GM21576 (cell line): Measurements from ENCODE around the gene RNU1-2.
"Not testable (repeated sequence)": the region's sequence is repeated elsewhere in the genome, so short reads cannot be mapped to it uniquely, and the experiment has no call there.

Source experiments
- ATAC-seq: cut with Tn5 transposase; IDR thresholded peaks from one replicate; pipeline ENCODE4 v1.9.1; 2021; ENCODE audit warnings: mild to moderate bottlenecking, moderate library complexity; ENCODE audit not compliant: unreplicated experiment

Gene RNU1-2

DNA sequence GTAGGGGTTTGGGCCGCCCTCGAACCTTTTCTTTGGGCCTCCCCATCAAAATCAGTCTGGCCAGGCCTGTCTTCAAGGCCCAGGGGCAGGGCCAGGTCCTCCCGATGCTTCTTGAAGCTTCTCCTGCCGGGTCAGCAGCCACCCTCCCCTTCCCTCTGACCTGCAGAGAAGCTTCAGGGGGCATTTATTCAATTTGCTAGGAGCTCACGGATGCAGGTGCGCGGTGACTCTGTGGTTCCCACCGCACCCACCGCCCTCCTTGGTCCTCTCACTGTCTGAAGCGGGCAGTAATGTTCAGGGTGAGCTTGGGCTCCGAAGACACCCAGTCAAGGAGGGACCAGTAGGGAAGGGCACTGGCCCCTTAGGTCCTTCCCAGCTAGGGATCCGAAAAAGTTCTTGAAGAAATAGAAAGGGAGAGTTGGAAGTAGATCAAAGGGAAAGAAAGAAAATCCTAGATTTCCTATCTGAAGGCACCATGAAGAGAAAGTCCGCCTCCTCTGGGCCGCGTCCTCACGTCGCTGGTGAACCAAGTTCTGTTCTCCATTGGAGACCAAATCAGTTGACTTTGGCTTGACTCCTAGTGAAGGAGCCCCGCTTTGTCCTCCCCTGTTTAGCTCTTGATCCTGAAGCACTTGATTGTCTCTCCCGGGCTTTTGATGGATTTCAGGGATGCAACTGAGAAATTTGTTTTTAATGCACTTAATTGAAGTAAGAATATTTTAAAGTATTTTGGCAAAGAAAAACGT lies 8.7 kb upstream of the RNU1-2 start:
- ATAC-seq: no peak

DNA sequence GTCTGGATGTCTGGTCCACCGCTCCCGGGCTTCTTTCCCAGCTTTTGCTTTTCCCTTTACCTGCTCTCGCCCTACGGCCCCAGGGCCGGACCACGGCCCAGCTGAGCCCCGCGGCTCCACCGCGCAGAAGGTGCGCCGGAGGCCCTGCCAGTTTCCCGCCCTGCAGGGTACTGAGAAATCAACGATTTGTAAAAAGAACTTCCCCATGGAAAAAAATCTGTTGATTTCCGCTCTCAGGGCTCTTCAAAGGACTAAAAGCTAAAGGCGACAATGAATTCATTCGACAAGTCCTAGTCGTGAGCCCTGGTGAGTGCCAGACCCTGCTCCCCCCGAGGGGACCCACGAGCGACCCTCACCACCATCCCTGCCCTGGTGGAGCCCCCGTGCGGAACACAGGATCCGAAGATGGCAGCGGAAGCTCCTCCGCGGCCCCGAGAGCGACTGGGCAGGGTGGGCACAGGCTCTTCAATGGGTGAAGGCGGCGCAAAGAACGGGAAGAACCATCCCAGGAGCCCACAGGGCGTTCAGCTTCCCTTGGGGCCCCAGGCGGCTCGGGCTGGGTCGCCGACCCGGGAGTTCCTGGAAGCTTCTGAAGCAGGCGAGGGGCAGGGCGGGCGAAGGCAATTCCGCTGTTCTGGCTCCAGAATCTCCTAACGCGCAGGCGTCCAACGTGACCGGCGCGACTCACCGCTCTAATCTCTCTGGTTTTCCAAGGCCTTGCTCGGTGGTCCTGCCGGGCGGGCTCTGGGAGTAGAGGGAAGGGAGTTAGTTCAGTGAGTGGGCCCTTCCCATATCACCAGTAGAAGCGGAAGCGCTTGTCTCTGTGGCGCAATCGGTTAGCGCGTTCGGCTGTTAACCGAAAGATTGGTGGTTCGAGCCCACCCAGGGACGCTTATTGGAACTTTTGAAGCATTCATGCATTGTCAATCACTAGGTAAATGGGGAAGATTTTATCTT lies 6.6 kb upstream of the RNU1-2 start:
- ATAC-seq: no peak

DNA sequence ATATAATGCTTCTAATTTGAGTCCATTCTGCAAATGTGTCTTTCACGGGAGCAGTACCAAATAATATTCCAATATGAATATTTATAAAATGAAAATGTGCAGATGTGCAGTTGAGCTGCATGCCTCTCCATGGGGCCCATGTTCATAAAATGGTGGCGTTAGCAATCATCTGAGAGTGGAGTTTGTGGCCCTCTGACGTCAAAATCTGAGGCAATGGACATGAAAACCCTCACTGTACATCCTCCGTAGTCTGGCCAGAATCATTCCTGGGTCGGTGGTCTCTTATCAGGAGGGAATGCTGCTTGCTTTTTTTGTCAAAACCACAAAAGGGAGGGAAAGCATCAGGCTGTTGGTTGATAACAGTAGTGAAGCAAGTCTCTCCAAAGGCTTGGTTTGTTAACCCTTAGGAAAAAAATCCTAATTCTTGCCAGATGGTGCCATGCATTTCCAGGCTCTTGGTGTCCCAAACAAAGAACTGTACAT lies 5.2 kb upstream of the RNU1-2 start:
- ATAC-seq: not testable (repeated sequence)

DNA sequence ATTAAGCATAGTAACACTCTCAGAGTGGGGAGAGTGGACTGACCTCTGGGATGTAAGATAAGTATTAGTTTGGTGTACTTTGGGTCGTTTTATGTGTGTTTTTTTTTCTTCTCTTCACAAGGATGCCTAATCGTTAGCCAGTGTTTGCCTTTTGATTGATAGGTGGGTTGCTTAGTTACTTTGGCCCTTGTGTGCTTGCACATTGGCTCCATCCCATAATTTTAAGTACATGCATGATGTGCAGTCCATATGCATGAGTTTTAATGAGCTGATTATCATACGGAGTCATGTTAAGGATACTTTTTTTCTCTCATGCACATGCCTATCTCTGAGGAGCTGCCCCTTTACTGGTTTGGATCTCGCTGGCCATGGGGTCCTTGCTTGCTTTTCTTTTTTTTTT lies 4.7 kb upstream of the RNU1-2 start:
- ATAC-seq: not testable (repeated sequence)

DNA sequence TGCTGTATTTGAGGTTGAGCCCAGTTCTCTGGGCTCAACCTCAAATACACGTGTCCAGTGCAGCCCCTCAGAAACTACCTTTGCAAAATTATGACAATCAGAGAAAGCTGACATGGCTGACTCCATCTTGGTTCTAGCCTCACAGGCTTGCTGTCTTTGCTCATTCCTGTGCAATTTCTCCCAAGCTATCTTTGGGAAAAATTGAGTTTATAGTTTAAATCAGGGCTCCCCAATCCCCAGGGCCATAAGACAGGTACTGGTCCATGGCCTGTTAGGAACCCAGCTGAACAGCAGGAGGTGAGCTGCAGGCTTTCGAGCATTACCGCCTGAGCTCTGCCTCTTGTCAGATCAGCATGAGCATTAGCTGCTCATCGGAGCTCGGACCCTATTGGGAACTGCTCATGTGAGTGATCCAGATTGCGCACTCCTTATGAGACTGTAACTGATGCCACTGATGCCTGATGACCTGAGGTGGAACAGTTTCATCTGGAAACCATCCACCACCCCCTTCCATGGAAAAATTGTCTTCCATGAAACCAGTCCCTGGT lies 2.7 kb upstream of the RNU1-2 start:
- not testable (repeated sequence) for ATAC-seq

DNA sequence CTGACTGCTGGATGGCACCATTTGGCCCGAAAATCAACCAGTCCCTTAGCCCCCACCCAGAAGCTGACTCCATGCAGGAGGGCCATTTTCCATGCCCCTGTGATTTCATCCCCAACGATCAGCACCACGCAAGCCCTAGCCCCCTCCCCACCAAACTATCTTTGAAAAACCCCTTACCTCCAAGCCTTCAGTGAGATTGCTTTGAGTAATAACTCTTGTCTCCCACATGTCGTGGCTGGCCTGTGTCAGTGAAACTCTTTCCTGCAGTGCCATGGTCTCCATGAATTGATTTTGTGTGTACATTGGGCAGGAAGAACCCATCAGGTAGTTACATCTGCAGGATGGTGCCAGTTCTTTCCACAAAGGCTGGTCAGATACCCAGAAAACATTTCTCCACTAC lies 2.0 kb upstream of the RNU1-2 start:
- not testable (repeated sequence) for ATAC-seq

- ATAC-seq: not testable (repeated sequence)
Measured at GRCh38 chr1:16894338-16894737, 1.4 kb upstream of the RNU1-2 start.

DNA sequence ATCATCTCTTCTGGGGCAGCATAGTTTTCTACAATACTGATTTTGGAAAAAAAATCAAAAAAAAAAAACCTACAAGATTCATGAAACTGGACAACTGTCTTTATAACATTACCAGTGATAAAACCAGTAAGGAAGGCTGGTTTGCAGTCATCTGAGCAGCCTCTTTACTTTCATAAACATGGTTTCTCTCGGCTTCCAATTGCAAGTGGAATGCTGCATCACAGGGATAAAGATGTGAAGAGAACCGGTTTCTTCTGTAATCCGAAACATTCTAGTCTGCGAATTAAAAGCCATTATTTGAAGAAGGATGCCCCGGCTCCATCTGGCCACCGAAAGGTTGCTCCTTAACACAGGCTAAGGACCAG lies 565 bp upstream of the RNU1-2 start:
- ATAC-seq: not testable (repeated sequence)

- ATAC-seq: not testable (repeated sequence)
Measured at GRCh38 chr1:16896316-16897055, 706 bp downstream of the RNU1-2 start.

GRCh38 chr1:16897653-16898052 lies 1.9 kb downstream of the RNU1-2 start:
- ATAC-seq: not testable (repeated sequence)

GRCh38 chr1:16898298-16898697 lies 2.5 kb downstream of the RNU1-2 start:
- not testable (repeated sequence) for ATAC-seq

- ATAC-seq: not testable (repeated sequence)
Measured at GRCh38 chr1:16899020-16899419, 3.2 kb downstream of the RNU1-2 start.

- ATAC-seq: no peak
Measured at GRCh38 chr1:16900751-16901150, 5.0 kb downstream of the RNU1-2 start.

DNA sequence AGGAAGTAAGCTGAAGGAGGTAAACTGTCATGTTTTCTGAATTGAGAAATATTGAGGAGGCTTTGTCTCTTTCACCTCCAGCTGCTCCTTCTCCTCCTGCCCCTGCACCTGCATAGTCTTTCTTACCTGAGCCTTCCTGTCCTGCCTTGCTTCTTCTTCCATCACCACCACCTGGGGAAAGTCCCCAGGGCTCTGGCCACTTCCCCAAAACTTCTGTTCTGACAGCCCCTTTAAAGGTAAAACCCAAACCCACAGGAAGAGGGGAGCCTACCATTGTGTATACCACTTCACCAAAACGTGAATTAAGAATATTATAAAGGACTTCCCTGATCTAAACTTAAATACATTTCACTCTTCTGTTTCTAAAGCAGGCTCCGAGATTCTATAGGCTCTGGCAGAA lies 5.6 kb downstream of the RNU1-2 start:
- not testable (repeated sequence) for ATAC-seq

DNA sequence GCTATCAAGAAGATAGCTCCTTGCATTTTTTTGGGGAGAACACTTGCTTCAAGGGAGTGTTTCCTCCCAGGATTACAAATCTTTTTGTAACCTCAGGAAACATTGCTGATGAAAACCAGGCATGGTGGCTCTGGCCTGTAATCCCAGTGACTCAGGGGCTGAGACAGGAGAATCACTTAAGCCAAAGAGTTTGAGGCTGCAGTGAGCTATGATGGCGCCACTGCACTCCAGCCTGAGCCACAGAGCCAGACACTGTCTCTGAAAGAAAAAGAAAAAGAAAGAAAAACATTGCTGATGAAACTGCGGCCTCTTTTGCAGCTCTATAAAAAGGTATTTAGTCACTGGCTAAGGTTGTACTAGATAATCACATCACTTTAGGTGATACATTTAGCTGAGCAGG lies 7.3 kb downstream of the RNU1-2 start:
- ATAC-seq: no peak

- ATAC-seq: no peak
Measured at GRCh38 chr1:16903458-16903796, 7.6 kb downstream of the RNU1-2 start.

DNA sequence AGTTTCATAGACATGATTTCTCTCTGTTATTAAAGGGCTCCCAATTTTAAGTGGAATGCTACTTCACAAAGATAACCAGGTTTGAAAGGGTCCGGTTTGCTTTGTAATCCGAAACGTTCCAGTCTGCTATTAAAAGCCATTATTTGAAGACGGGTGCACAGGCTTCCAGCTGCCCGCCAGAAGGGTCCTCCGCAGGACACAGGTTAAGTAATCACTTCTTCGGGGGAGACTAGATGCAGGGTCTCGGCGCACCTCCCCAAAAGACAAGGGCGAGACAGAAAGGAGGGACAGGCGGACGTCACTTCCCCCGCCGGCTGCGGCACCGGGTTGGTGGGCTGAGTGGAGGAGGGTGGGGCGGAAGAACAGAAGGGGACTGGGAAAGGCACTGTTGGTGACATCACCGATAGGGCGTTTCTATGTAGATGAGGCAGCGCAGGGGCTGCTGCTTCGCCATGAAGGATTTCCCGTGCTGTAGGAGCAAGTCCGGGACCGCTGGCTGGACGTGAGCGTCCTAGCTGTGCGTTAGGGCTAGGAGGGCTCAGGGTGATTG lies 8.9 kb downstream of the RNU1-2 start:
- ATAC-seq: peak; percentile 82

DNA sequence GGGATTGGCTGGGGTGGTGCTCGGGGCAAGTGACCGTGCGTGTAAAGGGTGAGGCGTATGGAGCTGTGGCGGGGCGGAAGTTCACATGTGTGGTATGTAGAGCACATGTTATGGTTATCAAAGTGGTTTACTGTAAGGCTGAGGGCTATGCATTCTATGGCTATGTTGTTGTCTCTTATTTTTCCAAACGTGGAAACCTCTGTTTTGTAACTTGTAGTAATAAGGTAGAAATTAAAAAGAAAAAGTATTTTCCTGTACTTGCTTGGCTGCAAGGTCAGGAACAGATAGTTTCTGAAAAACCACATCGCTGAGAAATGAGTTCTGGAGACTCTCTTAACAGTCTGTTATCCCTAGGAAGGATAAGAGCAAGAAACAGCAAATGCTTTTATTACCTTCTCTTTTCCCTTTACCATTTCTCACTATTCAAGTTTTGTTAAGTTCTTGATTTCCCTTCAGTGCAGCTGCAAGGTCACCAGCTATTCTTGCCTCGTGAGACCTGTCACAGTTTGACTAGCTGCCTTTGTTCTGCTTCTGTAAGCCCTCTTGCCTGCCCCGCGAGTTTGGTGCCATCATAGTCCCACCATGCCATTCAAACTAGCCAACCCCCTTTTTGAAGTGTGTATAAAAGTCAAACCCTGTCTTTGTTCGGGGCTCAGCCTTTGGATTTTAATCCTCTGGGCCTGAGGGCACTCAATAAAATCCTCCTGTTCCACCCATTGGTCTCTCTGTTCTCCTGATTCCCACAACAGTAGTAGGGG lies 9.5 kb downstream of the RNU1-2 start:
- peak; percentile 71 for ATAC-seq

GRCh38 chr1:16905868-16906702 lies 10.3 kb downstream of the RNU1-2 start:
- ATAC-seq: no peak
